Diencephalon (tissue), 1 donor: ENCODE data around the gene ZFAND2A. TPM values are rescaled to one million over a fixed set of nuclear protein-coding genes. Genes with fewer than 3 reads are reported as not detected.

Experiments used
- total RNA-seq: library from RNA; depleted of rRNA; stranded (reverse); fragments of >200 nt; gene quantifications from one replicate; pipeline ENCODE4 v1.2.3, GENCODE V29; 2014

The ZFAND2A gene, protein sequence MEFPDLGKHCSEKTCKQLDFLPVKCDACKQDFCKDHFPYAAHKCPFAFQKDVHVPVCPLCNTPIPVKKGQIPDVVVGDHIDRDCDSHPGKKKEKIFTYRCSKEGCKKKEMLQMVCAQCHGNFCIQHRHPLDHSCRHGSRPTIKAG
- 28.6 TPM for total RNA-seq

DNA sequence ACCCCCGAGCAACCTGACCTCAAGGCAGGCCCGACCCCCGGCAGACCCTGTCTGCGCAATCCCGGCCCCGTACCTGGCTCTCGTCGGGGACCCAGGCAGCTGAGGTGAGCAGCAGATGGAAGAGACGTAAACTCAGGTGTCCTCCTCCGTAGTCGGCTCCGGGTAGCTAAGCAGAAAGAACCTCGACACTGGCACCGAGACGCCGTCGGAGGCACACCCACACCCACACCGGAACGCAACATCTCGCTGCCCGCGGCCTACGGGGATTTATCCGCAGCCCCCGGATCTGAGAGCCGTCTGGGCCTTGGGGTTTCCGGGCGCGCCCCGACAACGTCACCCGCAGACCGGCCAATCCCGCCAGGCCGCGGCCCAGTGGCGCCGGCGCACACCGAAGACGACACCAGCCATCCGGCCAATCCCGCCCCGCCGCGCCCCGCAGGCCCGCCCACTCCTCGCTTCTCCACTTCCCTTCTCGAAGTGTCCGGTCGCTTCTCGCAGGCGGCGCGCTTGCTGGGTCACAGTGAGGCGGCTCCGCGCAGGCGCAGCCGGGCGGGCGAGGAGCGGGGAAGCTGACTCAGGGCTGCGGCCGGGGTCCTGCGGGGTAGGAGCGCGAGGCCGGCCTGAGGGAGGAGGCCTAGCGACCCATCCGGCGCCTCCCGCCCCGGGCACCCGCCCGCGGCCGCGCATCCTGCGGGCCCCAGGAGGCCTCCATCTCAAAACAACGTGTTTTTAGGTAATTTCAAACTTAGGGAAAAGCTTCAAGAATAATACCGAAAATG lies at the start of gene ZFAND2A:
ZFAND2A (minus strand) TSS at position 306 of the 779 bp plus-strand sequence. CDS start 1,984 bp downstream, outside the sequence.

Other genes starting within 250 kb of the ZFAND2A start
- 50.3 TPM for gene ADAP1, start 205.5 kb downstream of the ZFAND2A start, total RNA-seq
- gene COX19, start 184.6 kb downstream of the ZFAND2A start, total RNA-seq = 21.7 TPM
- not detected for gene CYP2W1, start 177.0 kb downstream of the ZFAND2A start, total RNA-seq
- gene GPR146, start 115.7 kb downstream of the ZFAND2A start, total RNA-seq = 3.2 TPM
- gene GPER1, start 72.1 kb downstream of the ZFAND2A start, total RNA-seq = 3.0 TPM
- gene UNCX, start 72.7 kb upstream of the ZFAND2A start, total RNA-seq = 2.3 TPM